Measurements from ENCODE around the gene NPEPL1. TPM values are rescaled to one million over a fixed set of nuclear protein-coding genes. Genes with fewer than 3 reads are reported as not detected.

The NPEPL1 gene
- polyA plus RNA-seq, 2 of the 4 experiments (the other 2 are of a cell fraction), result 8.6 to 34.6 TPM

- CTCF ChIA-PET, result interaction anchor here (1.0 kb wide), 1 partner anchor 13 kb away, joined by 3 read pairs; no protein-coding TSS in a partner anchor
- H3K27ac ChIP-seq, result no peak overlapping the region
Measured at GRCh38 chr20:58699623-58700107, 7.1 kb downstream of the NPEPL1 start.

GRCh38 chr20:58700121-58700821 is 7.7 kb downstream of the NPEPL1 start:
- H3K4me1 ChIP-seq, result no peaks in the 10 kb centered on the region
- TF ChIP-seq HOXB5 (CRISPR knock-in tag; IDR thresholded peaks at IDR 0.05) (no peak), ELK1 (IDR thresholded peaks at IDR 0.05; ENCODE audit: low read depth, low read length) (no peak), CBX8 (IDR thresholded peaks at IDR 0.05) (no peak), POLR2A (IDR thresholded peaks at IDR 0.05; ENCODE audit: low read length) (no peak), SREBF2 (IDR thresholded peaks at IDR 0.05) (no peak), EHMT2 (IDR thresholded peaks at IDR 0.05; ENCODE audit: low read depth) (no peak), HMGXB4 (CRISPR knock-in tag; IDR thresholded peaks at IDR 0.05; ENCODE audit: borderline replicate concordance) (no peak), HES2 (IDR thresholded peaks at IDR 0.05) (no peak), EHF (CRISPR knock-in tag; IDR thresholded peaks at IDR 0.05) (no peak), JUN (IDR thresholded peaks at IDR 0.05) (no peak), MAX (IDR thresholded peaks at IDR 0.05) (no peak), RAD21 (conservative IDR thresholded peaks at IDR 0.05 in 1 of 2, IDR thresholded peaks at IDR 0.05 in 1 of 2) (no peak)
- no peak overlapping the region for H3K27ac ChIP-seq
- WGBS (ENCODE audit: missing lambda C conversion rate), result 92% methylated on average over 11 of the region's 11 CpGs
- POLR2A ChIA-PET, result no interaction called here
- H3K9me3 ChIP-seq, result no peaks in the 10 kb centered on the region
- FAIRE-seq, result no peak
- no peak for DNase-seq (ENCODE audit: low read depth in 1 of 2, low spot score in 1 of 2)
- H3K4me3 ChIP-seq, result no peak overlapping the region
- H3K4me2 ChIP-seq, result no peak overlapping the region
- no peak for ATAC-seq
- CTCF ChIA-PET, result interaction anchor here (0.6 kb wide), 1 partner anchor 1196 kb away, joined by 5 read pairs; no protein-coding TSS in a partner anchor

More at GRCh38 chr20:58699623-58700107, 7.1 kb downstream of the NPEPL1 start:
- TF ChIP-seq REST (IDR thresholded peaks at IDR 0.05), result no peak
- TF ChIP-seq ATOH8 (CRISPR knock-in tag; IDR thresholded peaks at IDR 0.05; ENCODE audit: low read depth), result no peak
- no peak for TF ChIP-seq ESRRA (IDR thresholded peaks at IDR 0.05; ENCODE audit: borderline replicate concordance, low read length)
- no peak for TF ChIP-seq MAZ (IDR thresholded peaks at IDR 0.05; ENCODE audit: borderline replicate concordance, low read depth, low read length)
- TF ChIP-seq TP53 (CRISPR knock-in tag; IDR thresholded peaks at IDR 0.05), result no peak
- TF ChIP-seq RFX5 (IDR thresholded peaks at IDR 0.05), result no peak
- no peak for TF ChIP-seq RNF2 (IDR thresholded peaks at IDR 0.05; ENCODE audit: borderline replicate concordance, low read depth)
- TF ChIP-seq MAFK (IDR thresholded peaks at IDR 0.05; ENCODE audit: partially characterized antibody), result no peak
- no peak for TF ChIP-seq BCL3 (IDR thresholded peaks at IDR 0.05)
- TF ChIP-seq HDAC2 (IDR thresholded peaks at IDR 0.05), result no peak
- TF ChIP-seq EHF (CRISPR knock-in tag; IDR thresholded peaks at IDR 0.05), result no peak
- TF ChIP-seq RCOR1 (IDR thresholded peaks at IDR 0.05; ENCODE audit: low read depth, low read length), result no peak
- no peak for TF ChIP-seq TFCP2L1 (CRISPR knock-in tag; IDR thresholded peaks at IDR 0.05)
- no peak for TF ChIP-seq ZSCAN20 (CRISPR knock-in tag; IDR thresholded peaks at IDR 0.05)
- no peak for TF ChIP-seq PHF8 (IDR thresholded peaks at IDR 0.05; ENCODE audit: borderline replicate concordance, low read depth)
- FAIRE-seq (no peak), DNase-seq (ENCODE audit: low read depth in 1 of 2, low spot score in 1 of 2) (no peak), ATAC-seq (no peak)
- POLR2A ChIA-PET, result no interaction called here
- H3K4me1 ChIP-seq, result peaks cover under 1% of the 10 kb centered on the region; the same call in 1 of the 3 replicates
- 98% methylated on average over 6 of the region's 9 CpGs for WGBS (ENCODE audit: missing lambda C conversion rate)
- H3K4me2 ChIP-seq, result no peak overlapping the region
- H3K9me3 ChIP-seq, result no peaks in the 10 kb centered on the region
- no peak overlapping the region for H3K4me3 ChIP-seq

Data from A549 (cell line).